HepG2 (cell line): ENCODE data around the gene EIF3B. TPM values are rescaled to one million over a fixed set of nuclear protein-coding genes. Genes with fewer than 3 reads are reported as not detected.

ENCODE experiments used
- ARID4A ChIP-seq: sonication (generic); formaldehyde crosslinking; IDR thresholded peaks from 2 replicates; pipeline ENCODE4 v1.5.0; 2020; ENCODE audit warnings: mild to moderate bottlenecking, missing genetic modification reagents, borderline replicate concordance
- ZKSCAN5 ChIP-seq: sonication (generic); formaldehyde crosslinking; IDR thresholded peaks from 2 replicates; pipeline ENCODE4 v1.5.1; 2020; ENCODE audit warnings: mild to moderate bottlenecking, missing genetic modification reagents
- ZMYM3 ChIP-seq: sonication (generic); formaldehyde crosslinking; IDR thresholded peaks from 2 replicates; pipeline ENCODE4 v1.5.1; 2020; ENCODE audit warnings: mild to moderate bottlenecking, missing genetic modification reagents
- ZNF274 ChIP-seq: sonication (generic); formaldehyde crosslinking; IDR thresholded peaks from 2 replicates; pipeline ENCODE4 v1.5.1; 2020; ENCODE audit warnings: mild to moderate bottlenecking, missing genetic modification reagents
- ZNF33B ChIP-seq: sonication (generic); formaldehyde crosslinking; IDR thresholded peaks from 2 replicates; pipeline ENCODE4 v1.5.1; 2020; ENCODE audit warnings: mild to moderate bottlenecking, missing genetic modification reagents
- ZNF609 ChIP-seq: sonication (generic); formaldehyde crosslinking; IDR thresholded peaks from 2 replicates; pipeline ENCODE4 v1.4.0; 2020; ENCODE audit warnings: mild to moderate bottlenecking, missing genetic modification reagents, borderline replicate concordance
- polyA plus RNA-seq, 8 experiments: library from polyadenylated mRNA; depleted of rRNA in 3 of 8; stranded (reverse) in 7 of 8; unstranded in 1 of 8; fragments of >200 nt; fragmentation: Illumina TruSeq in 4 of 8; extraction: Trizol in 4 of 8; gene quantifications; 2 replicates each; pipeline versions ENCODE4 v1.2.1 to v1.2.3, GENCODE V29; 2011 to 2016; ENCODE audit warnings: low read depth in 4 of 8, missing spikeins in 1 of 8, mixed read lengths in 1 of 8; ENCODE audit not compliant: insufficient read depth in 1 of 8
- total RNA-seq, 5 experiments: library from RNA; depleted of rRNA; stranded (reverse); fragments of >200 nt; fragmentation: Illumina TruSeq; extraction: Trizol; gene quantifications; 2 replicates each; pipeline ENCODE4 v1.2.3, GENCODE V29; 2016; ENCODE audit warnings: low read depth in 1 of 5
- TF ChIP-seq, protein P1 (sequence below): sonication (generic); formaldehyde crosslinking; IDR thresholded peaks from 2 replicates; pipeline ENCODE4 v1.4.0; 2020; ENCODE audit warnings: missing genetic modification reagents
- TF ChIP-seq, protein P2 (sequence below): sonication (generic); formaldehyde crosslinking; IDR thresholded peaks from 2 replicates; pipeline ENCODE4 v1.4.0; 2020; ENCODE audit warnings: missing genetic modification reagents

EIF3B gene
- total and polyA plus RNA-seq, 2 of the 13 experiments (the other 11 are each of a cell fraction or from before 2014, with no cell fraction given), result 92.2 to 241 TPM

- TF ChIP-seq, protein P1, sequence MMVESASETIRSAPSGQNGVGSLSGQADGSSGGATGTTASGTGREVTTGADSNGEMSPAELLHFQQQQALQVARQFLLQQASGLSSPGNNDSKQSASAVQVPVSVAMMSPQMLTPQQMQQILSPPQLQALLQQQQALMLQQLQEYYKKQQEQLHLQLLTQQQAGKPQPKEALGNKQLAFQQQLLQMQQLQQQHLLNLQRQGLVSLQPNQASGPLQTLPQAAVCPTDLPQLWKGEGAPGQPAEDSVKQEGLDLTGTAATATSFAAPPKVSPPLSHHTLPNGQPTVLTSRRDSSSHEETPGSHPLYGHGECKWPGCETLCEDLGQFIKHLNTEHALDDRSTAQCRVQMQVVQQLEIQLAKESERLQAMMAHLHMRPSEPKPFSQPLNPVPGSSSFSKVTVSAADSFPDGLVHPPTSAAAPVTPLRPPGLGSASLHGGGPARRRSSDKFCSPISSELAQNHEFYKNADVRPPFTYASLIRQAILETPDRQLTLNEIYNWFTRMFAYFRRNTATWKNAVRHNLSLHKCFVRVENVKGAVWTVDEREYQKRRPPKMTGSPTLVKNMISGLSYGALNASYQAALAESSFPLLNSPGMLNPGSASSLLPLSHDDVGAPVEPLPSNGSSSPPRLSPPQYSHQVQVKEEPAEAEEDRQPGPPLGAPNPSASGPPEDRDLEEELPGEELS, result 0 out of 2 replicates have a peak, but pooled peaks have one; percentile 14
- TF ChIP-seq ZMYM3 (CRISPR knock-in tag) (peak; percentile 100), ZKSCAN5 (no peak), ZNF274 (0 out of 2 replicates have a peak, but pooled peaks have one; percentile 58), ZNF609 (0 out of 2 replicates have a peak, but pooled peaks have one; percentile 31), ARID4A (CRISPR knock-in tag) (peak; percentile 70), ZNF33B (no peak)
- TF ChIP-seq, protein P2, sequence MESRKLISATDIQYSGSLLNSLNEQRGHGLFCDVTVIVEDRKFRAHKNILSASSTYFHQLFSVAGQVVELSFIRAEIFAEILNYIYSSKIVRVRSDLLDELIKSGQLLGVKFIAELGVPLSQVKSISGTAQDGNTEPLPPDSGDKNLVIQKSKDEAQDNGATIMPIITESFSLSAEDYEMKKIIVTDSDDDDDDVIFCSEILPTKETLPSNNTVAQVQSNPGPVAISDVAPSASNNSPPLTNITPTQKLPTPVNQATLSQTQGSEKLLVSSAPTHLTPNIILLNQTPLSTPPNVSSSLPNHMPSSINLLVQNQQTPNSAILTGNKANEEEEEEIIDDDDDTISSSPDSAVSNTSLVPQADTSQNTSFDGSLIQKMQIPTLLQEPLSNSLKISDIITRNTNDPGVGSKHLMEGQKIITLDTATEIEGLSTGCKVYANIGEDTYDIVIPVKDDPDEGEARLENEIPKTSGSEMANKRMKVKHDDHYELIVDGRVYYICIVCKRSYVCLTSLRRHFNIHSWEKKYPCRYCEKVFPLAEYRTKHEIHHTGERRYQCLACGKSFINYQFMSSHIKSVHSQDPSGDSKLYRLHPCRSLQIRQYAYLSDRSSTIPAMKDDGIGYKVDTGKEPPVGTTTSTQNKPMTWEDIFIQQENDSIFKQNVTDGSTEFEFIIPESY (CRISPR knock-in tag), result peak; percentile 62
These were observed 48.5 kb downstream of the EIF3B start, which contains the start of gene CHST12 (continued) for GRCh38 chr7:2403014-2403717.
